ENCODE data around the gene CEL.

GRCh38 chr9:133065070-133065388 lies 3.2 kb downstream of the CEL start:
- no peak for TF ChIP-seq CTCF (IDR thresholded peaks at IDR 0.05)
- TF ChIP-seq POLR2A (IDR thresholded peaks at IDR 0.05) = no peak
